ENCODE measurements around the gene CLDN14. TPM values are rescaled to one million over a fixed set of nuclear protein-coding genes. Genes with fewer than 3 reads are reported as not detected.

The CLDN14 gene
- total RNA-seq, 2 experiments from 2014 or later = not detected

DNA sequence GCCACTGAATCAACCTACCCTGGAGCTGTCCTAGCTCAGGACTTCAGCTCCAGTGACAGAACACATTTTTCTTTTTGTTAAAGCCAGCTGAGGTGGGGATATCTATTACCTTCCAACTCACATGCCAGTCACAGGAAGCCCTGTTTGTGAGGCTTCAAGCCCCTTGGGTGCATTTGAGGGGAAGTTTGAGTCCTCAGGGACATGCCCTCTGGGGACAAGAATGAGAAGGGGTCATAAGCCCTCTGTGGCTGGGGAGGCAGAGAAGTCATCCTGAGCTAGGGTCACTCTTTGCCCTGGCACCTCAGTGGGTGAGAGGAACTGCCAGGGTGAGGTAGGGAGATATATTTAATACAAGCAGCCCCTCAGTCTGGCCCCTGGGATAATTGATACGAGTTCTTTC lies 33.5 kb upstream of the CLDN14 start:
- DNase-seq (no peak), ATAC-seq (ENCODE audit: poor library complexity) (no peak)
- H3K27ac ChIP-seq (ENCODE audit: low read depth in 1 of 2, low read length in 2 of 2) = no peak overlapping the region
- TF ChIP-seq, protein P1, sequence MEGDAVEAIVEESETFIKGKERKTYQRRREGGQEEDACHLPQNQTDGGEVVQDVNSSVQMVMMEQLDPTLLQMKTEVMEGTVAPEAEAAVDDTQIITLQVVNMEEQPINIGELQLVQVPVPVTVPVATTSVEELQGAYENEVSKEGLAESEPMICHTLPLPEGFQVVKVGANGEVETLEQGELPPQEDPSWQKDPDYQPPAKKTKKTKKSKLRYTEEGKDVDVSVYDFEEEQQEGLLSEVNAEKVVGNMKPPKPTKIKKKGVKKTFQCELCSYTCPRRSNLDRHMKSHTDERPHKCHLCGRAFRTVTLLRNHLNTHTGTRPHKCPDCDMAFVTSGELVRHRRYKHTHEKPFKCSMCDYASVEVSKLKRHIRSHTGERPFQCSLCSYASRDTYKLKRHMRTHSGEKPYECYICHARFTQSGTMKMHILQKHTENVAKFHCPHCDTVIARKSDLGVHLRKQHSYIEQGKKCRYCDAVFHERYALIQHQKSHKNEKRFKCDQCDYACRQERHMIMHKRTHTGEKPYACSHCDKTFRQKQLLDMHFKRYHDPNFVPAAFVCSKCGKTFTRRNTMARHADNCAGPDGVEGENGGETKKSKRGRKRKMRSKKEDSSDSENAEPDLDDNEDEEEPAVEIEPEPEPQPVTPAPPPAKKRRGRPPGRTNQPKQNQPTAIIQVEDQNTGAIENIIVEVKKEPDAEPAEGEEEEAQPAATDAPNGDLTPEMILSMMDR (IDR thresholded peaks at IDR 0.05) = no peak
- H3K27me3 ChIP-seq (ENCODE audit: control insufficient read depth in 1 of 2, insufficient read depth in 2 of 2, low read length in 2 of 2) = no peaks in the 10 kb centered on the region
- no peak overlapping the region for H3K27ac Mint-ChIP-seq
- no peaks in the 10 kb centered on the region for H3K36me3 ChIP-seq (ENCODE audit: insufficient read depth, low read length)
- H3K36me3 Mint-ChIP-seq (ENCODE audit: low read depth) = no peaks in the 10 kb centered on the region
- peaks cover 11% of the 10 kb centered on the region for H3K27me3 Mint-ChIP-seq
- no peaks in the 10 kb centered on the region for H3K9me3 Mint-ChIP-seq
- H3K9me3 ChIP-seq (ENCODE audit: control insufficient read depth in 1 of 2, insufficient read depth in 1 of 2, low read length in 2 of 2) = no peaks in the 10 kb centered on the region
- H3K4me3 ChIP-seq (ENCODE audit: low read length) = no peak overlapping the region
- intact Hi-C loops (cut with DNase I, micrococcal nuclease) = no loop called here
- peaks cover 9% of the 10 kb centered on the region for H3K4me1 Mint-ChIP-seq (ENCODE audit: low read depth)
- POLR2A ChIA-PET = no interaction called here
- no peak overlapping the region for H3K4me3 Mint-ChIP-seq
- CTCF ChIA-PET = interaction anchor here (0.9 kb wide), 1 partner anchor 10 kb away, joined by 3 read pairs; no protein-coding TSS in a partner anchor
- no peaks in the 10 kb centered on the region for H3K4me1 ChIP-seq (ENCODE audit: insufficient read depth, low read length)

DNA sequence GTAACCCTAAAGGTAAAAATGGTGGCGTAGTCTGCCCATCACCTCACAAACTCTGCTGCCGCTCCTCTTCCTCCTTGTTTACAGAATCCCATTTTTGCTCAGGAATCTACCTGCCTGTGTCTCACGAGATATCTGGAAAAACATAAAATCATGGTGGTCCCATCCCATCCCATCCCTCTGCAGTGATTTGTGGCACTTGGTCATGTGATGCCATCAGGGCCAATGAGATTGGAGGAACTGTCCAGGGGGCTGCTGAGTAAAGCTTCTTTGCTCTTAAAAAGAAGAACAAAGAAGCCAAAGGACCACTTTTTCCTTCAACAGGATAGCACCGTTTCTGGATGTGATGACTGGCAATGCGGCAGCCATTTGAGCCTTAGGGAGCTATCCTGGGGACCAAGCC lies 33.0 kb upstream of the CLDN14 start:
- H3K9me3 Mint-ChIP-seq = no peaks in the 10 kb centered on the region
- CTCF ChIA-PET = interaction anchor here (0.9 kb wide), 1 partner anchor 9 kb away, joined by 3 read pairs; no protein-coding TSS in a partner anchor
- TF ChIP-seq, protein P1 (IDR thresholded peaks at IDR 0.05) = no peak
- H3K36me3 ChIP-seq (ENCODE audit: insufficient read depth, low read length) = no peaks in the 10 kb centered on the region
- H3K4me3 Mint-ChIP-seq = no peak overlapping the region
- no peak for DNase-seq
- H3K36me3 Mint-ChIP-seq (ENCODE audit: low read depth) = no peaks in the 10 kb centered on the region
- no peaks in the 10 kb centered on the region for H3K9me3 ChIP-seq (ENCODE audit: control insufficient read depth in 1 of 2, insufficient read depth in 1 of 2, low read length in 2 of 2)
- H3K27me3 Mint-ChIP-seq = peaks cover 11% of the 10 kb centered on the region
- no peak overlapping the region for H3K27ac ChIP-seq (ENCODE audit: low read depth in 1 of 2, low read length in 2 of 2)
- H3K4me1 Mint-ChIP-seq (ENCODE audit: low read depth) = peaks cover 9% of the 10 kb centered on the region
- no peak overlapping the region for H3K27ac Mint-ChIP-seq
- POLR2A ChIA-PET = no interaction called here
- H3K4me3 ChIP-seq (ENCODE audit: low read length) = no peak overlapping the region
- ATAC-seq (ENCODE audit: poor library complexity) = no peak
- no peaks in the 10 kb centered on the region for H3K4me1 ChIP-seq (ENCODE audit: insufficient read depth, low read length)
- intact Hi-C loops (cut with DNase I, micrococcal nuclease) = no loop called here
- H3K27me3 ChIP-seq (ENCODE audit: control insufficient read depth in 1 of 2, insufficient read depth in 2 of 2, low read length in 2 of 2) = no peaks in the 10 kb centered on the region

DNA sequence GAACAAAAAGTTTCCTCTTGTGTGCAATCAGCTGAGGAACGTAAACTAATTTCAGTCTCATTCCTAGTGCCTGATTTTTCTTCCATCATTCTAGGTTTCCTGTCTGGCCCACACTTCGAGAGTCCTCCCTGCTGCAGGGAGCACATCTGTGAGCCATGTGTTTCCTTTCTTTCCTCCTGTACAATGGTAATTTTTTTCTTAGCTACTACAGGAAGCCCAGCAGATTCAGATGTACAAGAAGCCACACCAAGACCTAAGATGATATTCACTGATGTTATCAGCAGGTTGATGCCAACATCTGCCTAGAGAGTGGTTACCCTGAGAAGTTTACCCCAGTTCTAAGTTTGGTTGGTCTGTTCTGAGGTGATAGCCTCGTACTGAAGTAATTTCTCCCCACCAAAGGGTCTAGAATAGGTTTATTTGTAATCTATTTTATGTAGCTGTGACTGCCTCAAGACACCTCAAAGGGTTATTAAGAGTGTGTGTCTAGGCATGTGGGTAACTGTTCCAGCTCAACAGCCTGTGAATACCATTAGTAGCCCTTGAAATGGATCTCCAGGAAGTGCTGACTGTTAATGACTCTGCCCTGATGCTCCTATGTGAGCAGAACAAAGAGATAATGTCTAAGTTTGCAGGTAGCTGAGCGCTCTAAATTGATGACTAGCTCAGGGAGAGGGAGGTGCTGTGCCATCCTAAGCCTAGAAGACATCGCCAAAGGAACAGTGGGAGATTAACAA lies 31.7 kb upstream of the CLDN14 start:
- intact Hi-C loops (cut with DNase I, micrococcal nuclease) = no loop called here
- TF ChIP-seq, protein P1 (IDR thresholded peaks at IDR 0.05) = no peak
- Histone ChIP-seq H3K4me3 (ENCODE audit: low read length) (no peak overlapping the region), H3K9me3 (ENCODE audit: control insufficient read depth in 1 of 2, insufficient read depth in 1 of 2, low read length in 2 of 2) (no peaks in the 10 kb centered on the region), H3K27me3 (ENCODE audit: control insufficient read depth in 1 of 2, insufficient read depth in 2 of 2, low read length in 2 of 2) (no peaks in the 10 kb centered on the region), H3K36me3 (ENCODE audit: insufficient read depth, low read length) (no peaks in the 10 kb centered on the region), H3K4me1 (ENCODE audit: insufficient read depth, low read length) (no peaks in the 10 kb centered on the region), H3K27ac (ENCODE audit: low read depth in 1 of 2, low read length in 2 of 2) (no peak overlapping the region)
- Mint-ChIP-seq H3K4me3 (no peak overlapping the region), H3K9me3 (no peaks in the 10 kb centered on the region), H3K27ac (no peak overlapping the region), H3K27me3 (peaks cover 11% of the 10 kb centered on the region), H3K36me3 (ENCODE audit: low read depth) (no peaks in the 10 kb centered on the region), H3K4me1 (ENCODE audit: low read depth) (peaks cover 9% of the 10 kb centered on the region)
- DNase-seq (no peak), ATAC-seq (ENCODE audit: poor library complexity) (no peak)
- ChIA-PET POLR2A (no interaction called here), CTCF (interaction anchor here (0.6 kb wide), 1 partner anchor 419 kb away, joined by 3 read pairs; no protein-coding TSS in a partner anchor)

All from CD4-positive, alpha-beta T cell (primary cell).